ENCODE data around the gene GSDMA.

DNA sequence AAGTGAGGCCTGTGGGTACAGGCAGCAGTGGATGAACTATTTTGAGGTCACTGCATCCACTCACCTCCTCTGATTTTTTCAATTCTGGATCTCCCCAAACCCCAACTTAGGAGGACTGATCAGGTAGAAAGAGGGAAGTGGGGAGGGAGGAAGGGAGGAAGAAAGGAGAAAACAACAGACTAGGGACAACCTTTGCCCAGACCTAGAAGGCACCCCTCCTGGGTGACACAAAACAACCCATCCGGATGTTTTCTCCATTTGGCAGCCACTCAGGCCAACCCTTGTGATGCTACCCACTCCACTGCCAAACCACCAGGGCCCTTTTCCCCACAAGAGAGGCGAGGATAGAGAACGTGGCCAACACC is 38.1 kb upstream of the GSDMA start:
- peak; percentile 40; the same call in 1 of the 2 replicates for TF ChIP-seq CTCF (conservative IDR thresholded peaks at IDR 0.05; ENCODE audit: low read length)
- TF ChIP-seq EZH2phosphoT487 (IDR thresholded peaks at IDR 0.05; ENCODE audit: borderline replicate concordance, low read depth, low read length): no peak

Data from OCI-LY7 (cell line).